GM12878 (cell line): Measurements from ENCODE around the gene GRIK5. TPM values are rescaled to one million over a fixed set of nuclear protein-coding genes. Genes with fewer than 3 reads are reported as not detected.
A peak's percentile ranks its signal among the peaks of the same experiment; 100 is the strongest.

Experiments
- CREM ChIP-seq: IDR thresholded peaks from 2 replicates; pipeline ENCODE4 v1.6.1; 2014; ENCODE audit warnings: antibody characterized with exemption, low read depth
- DPF2 ChIP-seq: fragments of 450-650 bp; IDR thresholded peaks from 2 replicates; pipeline ENCODE4 v1.6.1; 2017; ENCODE audit warnings: mild to moderate bottlenecking
- EED ChIP-seq: sonication (generic); IDR thresholded peaks from 2 replicates; pipeline ENCODE4 v1.6.1; 2016; ENCODE audit warnings: antibody characterized with exemption, low read depth
- FOS ChIP-seq: IDR thresholded peaks from 3 replicates; pipeline ENCODE4 v1.6.1; 2011; ENCODE audit warnings: borderline replicate concordance; ENCODE audit not compliant: insufficient read length; ENCODE audit errors: extremely low read depth
- MEF2B ChIP-seq: fragments of 450-650 bp; IDR thresholded peaks from 2 replicates; pipeline ENCODE4 v1.6.1; 2018; ENCODE audit warnings: mild to moderate bottlenecking, moderate library complexity; ENCODE audit not compliant: partially characterized antibody, poor library complexity, severe bottlenecking
- MTA3 ChIP-seq: IDR thresholded peaks from 2 replicates; pipeline ENCODE4 v1.6.1; 2012; ENCODE audit warnings: low read length, inconsistent platforms, borderline replicate concordance
- NRF1 ChIP-seq: conservative IDR thresholded peaks from 2 replicates; pipeline ENCODE4 v1.6.1; 2011; ENCODE audit warnings: mild to moderate bottlenecking, low read depth, low read length, improper control_type of control experiment
- PAX5 ChIP-seq: IDR thresholded peaks from 2 replicates; pipeline ENCODE4 v1.6.1; 2011; ENCODE audit warnings: low read depth, low read length, borderline replicate concordance
- SREBF1 ChIP-seq: IDR thresholded peaks from 2 replicates; pipeline ENCODE4 v1.6.1; 2012; ENCODE audit warnings: mild to moderate bottlenecking, low read length
- YY1 ChIP-seq: IDR thresholded peaks from 2 replicates; pipeline ENCODE4 v1.6.1; 2011; ENCODE audit warnings: low read depth, mild to moderate bottlenecking, low read length
- ZSCAN29 ChIP-seq: fragments of 450-650 bp; IDR thresholded peaks from 2 replicates; pipeline ENCODE4 v1.6.1; 2017; ENCODE audit warnings: mild to moderate bottlenecking, moderate library complexity
- ZZZ3 ChIP-seq: IDR thresholded peaks from 2 replicates; pipeline ENCODE4 v1.6.1; 2011; ENCODE audit warnings: low read depth; ENCODE audit not compliant: control insufficient read depth, insufficient read length
- polyA plus RNA-seq, 11 experiments: library from polyadenylated mRNA; depleted of rRNA in 4 of 11; unstranded in 6 of 11; stranded (reverse) in 5 of 11; fragments of >200 nt; fragmentation: Nextera tagmentation in 4 of 11; fragmentation: Illumina TruSeq in 1 of 11; extraction: Ambion mirVana in 4 of 11; extraction: Trizol in 1 of 11; gene quantifications; 1 replicate in 1 of 11; 2 replicates in 10 of 11; pipeline versions ENCODE4 v1.2.1 to v1.2.3, GENCODE V29; 2011 to 2016; ENCODE audit warnings: inconsistent platforms in 2 of 11, missing spikeins in 2 of 11, low read depth in 1 of 11
- total RNA-seq, 4 experiments: library from RNA; depleted of rRNA in 3 of 4; stranded (reverse); fragments of >200 nt in 3 of 4; fragmentation: Illumina TruSeq in 1 of 4; extraction: Trizol in 1 of 4; gene quantifications; 2 replicates each; pipeline versions ENCODE4 v1.2.1 to v1.2.3, GENCODE V29; 2013 to 2021
- TF ChIP-seq, protein P1 (sequence below): fragments of 150-350 bp; IDR thresholded peaks from 2 replicates; pipeline ENCODE4 v1.6.1; 2016; ENCODE audit warnings: low read depth, low read length
- TF ChIP-seq, protein P2 (sequence below): fragments of 450-650 bp; formaldehyde crosslinking; IDR thresholded peaks from 2 replicates; pipeline ENCODE4 v1.4.0; 2022; ENCODE audit warnings: mild to moderate bottlenecking, moderate library complexity
- TF ChIP-seq, protein P3 (sequence below): fragments of 450-650 bp; IDR thresholded peaks from 2 replicates; pipeline ENCODE4 v1.6.1; 2014; ENCODE audit warnings: mild to moderate bottlenecking
- TF ChIP-seq, protein P4 (sequence below): fragments of 450-650 bp; IDR thresholded peaks from 2 replicates; pipeline ENCODE4 v1.6.1; 2017; ENCODE audit warnings: antibody characterized with exemption, mild to moderate bottlenecking, moderate library complexity
- TF ChIP-seq, protein P5 (sequence below): IDR thresholded peaks from 2 replicates; pipeline ENCODE4 v1.6.1; 2012; ENCODE audit warnings: low read depth, low read length, improper control_type of control experiment

Gene GRIK5
- total and polyA plus RNA-seq, 10 of the 15 experiments (the other 5 are each of a cell fraction or from before 2014, with no cell fraction given), result 0.03 to 0.23 (median 0.07) TPM; not detected in 3

DNA sequence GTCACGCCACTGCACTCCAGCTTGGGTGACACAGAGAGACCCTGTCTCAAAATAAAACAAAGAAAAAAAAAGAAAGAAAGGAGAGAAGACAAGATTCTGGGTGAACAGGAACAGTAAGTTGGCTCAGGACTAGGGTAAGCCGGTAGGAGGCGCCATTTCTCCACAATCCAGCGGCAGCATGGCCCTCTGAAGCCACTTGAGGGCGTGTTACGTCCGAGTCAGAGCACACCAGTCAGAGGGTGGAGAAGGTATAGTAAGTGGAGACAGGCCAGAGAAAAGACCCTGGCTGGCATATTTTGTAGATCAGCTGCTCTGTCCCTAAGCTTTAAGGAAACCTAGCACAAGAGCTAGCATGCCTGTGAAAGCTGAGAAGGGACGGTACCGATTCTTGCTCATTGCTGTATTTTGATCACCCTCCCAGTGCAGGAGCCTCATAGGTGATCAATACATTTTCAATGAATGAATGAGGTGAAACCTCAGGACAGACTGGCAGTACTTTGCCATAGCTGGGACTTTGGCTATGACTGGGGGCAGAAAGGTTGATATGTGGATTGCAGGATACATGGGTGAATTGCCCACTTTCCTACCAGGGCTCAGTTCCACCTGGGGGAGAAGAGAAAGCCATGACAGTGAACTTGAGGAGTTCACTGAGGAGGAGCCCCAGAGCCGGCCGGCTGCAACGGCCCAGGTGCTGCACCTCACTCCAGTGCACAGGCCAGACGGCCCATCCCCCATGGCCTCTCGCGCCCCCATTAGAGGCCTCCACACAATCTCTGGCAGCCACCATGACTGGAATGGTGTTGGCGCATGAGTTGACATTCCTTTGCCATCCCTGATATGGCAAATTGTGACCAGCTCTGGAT, 38.8 kb upstream of the GRIK5 start (continued):
- TF ChIP-seq, protein P1, sequence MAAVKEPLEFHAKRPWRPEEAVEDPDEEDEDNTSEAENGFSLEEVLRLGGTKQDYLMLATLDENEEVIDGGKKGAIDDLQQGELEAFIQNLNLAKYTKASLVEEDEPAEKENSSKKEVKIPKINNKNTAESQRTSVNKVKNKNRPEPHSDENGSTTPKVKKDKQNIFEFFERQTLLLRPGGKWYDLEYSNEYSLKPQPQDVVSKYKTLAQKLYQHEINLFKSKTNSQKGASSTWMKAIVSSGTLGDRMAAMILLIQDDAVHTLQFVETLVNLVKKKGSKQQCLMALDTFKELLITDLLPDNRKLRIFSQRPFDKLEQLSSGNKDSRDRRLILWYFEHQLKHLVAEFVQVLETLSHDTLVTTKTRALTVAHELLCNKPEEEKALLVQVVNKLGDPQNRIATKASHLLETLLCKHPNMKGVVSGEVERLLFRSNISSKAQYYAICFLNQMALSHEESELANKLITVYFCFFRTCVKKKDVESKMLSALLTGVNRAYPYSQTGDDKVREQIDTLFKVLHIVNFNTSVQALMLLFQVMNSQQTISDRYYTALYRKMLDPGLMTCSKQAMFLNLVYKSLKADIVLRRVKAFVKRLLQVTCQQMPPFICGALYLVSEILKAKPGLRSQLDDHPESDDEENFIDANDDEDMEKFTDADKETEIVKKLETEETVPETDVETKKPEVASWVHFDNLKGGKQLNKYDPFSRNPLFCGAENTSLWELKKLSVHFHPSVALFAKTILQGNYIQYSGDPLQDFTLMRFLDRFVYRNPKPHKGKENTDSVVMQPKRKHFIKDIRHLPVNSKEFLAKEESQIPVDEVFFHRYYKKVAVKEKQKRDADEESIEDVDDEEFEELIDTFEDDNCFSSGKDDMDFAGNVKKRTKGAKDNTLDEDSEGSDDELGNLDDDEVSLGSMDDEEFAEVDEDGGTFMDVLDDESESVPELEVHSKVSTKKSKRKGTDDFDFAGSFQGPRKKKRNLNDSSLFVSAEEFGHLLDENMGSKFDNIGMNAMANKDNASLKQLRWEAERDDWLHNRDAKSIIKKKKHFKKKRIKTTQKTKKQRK, result no peak
- TF ChIP-seq ZZZ3 (no peak), SREBF1 (no peak), MEF2B (no peak), EED (no peak), ZSCAN29 (0 out of 2 replicates have a peak, but pooled peaks have one; percentile 9), MTA3 (no peak; the same call in 1 of the 2 replicates), YY1 (peak; percentile 89), CREM (no peak), FOS (no peak), DPF2 (no peak), NRF1 (no peak), PAX5 (peak; percentile 43; the same call in 1 of the 2 replicates)
- TF ChIP-seq, protein P2, sequence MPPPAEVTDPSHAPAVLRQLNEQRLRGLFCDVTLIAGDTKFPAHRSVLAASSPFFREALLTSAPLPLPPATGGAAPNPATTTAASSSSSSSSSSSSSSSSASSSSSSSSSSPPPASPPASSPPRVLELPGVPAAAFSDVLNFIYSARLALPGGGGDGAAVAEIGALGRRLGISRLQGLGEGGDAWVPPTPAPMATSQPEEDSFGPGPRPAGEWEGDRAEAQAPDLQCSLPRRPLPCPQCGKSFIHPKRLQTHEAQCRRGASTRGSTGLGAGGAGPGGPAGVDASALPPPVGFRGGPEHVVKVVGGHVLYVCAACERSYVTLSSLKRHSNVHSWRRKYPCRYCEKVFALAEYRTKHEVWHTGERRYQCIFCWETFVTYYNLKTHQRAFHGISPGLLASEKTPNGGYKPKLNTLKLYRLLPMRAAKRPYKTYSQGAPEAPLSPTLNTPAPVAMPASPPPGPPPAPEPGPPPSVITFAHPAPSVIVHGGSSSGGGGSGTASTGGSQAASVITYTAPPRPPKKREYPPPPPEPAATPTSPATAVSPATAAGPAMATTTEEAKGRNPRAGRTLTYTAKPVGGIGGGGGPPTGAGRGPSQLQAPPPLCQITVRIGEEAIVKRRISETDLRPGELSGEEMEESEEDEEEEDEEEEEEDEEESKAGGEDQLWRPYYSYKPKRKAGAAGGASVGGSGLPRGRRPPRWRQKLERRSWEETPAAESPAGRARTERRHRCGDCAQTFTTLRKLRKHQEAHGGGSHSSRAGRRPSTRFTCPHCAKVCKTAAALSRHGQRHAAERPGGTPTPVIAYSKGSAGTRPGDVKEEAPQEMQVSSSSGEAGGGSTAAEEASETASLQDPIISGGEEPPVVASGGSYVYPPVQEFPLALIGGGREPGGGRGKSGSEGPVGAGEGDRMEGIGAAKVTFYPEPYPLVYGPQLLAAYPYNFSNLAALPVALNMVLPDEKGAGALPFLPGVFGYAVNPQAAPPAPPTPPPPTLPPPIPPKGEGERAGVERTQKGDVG (CRISPR knock-in tag), result no peak
- TF ChIP-seq, protein P3, sequence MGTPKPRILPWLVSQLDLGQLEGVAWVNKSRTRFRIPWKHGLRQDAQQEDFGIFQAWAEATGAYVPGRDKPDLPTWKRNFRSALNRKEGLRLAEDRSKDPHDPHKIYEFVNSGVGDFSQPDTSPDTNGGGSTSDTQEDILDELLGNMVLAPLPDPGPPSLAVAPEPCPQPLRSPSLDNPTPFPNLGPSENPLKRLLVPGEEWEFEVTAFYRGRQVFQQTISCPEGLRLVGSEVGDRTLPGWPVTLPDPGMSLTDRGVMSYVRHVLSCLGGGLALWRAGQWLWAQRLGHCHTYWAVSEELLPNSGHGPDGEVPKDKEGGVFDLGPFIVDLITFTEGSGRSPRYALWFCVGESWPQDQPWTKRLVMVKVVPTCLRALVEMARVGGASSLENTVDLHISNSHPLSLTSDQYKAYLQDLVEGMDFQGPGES, result no peak
- TF ChIP-seq, protein P4, sequence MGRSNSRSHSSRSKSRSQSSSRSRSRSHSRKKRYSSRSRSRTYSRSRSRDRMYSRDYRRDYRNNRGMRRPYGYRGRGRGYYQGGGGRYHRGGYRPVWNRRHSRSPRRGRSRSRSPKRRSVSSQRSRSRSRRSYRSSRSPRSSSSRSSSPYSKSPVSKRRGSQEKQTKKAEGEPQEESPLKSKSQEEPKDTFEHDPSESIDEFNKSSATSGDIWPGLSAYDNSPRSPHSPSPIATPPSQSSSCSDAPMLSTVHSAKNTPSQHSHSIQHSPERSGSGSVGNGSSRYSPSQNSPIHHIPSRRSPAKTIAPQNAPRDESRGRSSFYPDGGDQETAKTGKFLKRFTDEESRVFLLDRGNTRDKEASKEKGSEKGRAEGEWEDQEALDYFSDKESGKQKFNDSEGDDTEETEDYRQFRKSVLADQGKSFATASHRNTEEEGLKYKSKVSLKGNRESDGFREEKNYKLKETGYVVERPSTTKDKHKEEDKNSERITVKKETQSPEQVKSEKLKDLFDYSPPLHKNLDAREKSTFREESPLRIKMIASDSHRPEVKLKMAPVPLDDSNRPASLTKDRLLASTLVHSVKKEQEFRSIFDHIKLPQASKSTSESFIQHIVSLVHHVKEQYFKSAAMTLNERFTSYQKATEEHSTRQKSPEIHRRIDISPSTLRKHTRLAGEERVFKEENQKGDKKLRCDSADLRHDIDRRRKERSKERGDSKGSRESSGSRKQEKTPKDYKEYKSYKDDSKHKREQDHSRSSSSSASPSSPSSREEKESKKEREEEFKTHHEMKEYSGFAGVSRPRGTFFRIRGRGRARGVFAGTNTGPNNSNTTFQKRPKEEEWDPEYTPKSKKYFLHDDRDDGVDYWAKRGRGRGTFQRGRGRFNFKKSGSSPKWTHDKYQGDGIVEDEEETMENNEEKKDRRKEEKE, result no peak
- TF ChIP-seq, protein P5, sequence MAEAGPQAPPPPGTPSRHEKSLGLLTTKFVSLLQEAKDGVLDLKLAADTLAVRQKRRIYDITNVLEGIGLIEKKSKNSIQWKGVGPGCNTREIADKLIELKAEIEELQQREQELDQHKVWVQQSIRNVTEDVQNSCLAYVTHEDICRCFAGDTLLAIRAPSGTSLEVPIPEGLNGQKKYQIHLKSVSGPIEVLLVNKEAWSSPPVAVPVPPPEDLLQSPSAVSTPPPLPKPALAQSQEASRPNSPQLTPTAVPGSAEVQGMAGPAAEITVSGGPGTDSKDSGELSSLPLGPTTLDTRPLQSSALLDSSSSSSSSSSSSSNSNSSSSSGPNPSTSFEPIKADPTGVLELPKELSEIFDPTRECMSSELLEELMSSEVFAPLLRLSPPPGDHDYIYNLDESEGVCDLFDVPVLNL, result no peak; the same call in 1 of the 2 replicates
